Choroid plexus epithelial cell (primary cell): ENCODE results near the gene TP53RK.
A peak's percentile ranks its signal among the peaks of the same experiment; 100 is the strongest.

Experiments used
- DNase-seq: peaks from one replicate; pipeline ENCODE4 v3.0.0-alpha.2; 2010; ENCODE audit warnings: low read depth
- H3K4me3 ChIP-seq: 2 replicates; pipeline ENCODE4 v1.5.1; 2011; ENCODE audit warnings: low read depth, mild to moderate bottlenecking, control low read depth, low read length, moderate library complexity
- TF ChIP-seq, protein P1 (sequence below): conservative IDR thresholded peaks from 2 replicates; pipeline ENCODE4 v1.5.1; 2011; ENCODE audit warnings: low read depth, mild to moderate bottlenecking, control low read depth, inconsistent platforms, low read length, moderate library complexity

Gene TP53RK

DNA sequence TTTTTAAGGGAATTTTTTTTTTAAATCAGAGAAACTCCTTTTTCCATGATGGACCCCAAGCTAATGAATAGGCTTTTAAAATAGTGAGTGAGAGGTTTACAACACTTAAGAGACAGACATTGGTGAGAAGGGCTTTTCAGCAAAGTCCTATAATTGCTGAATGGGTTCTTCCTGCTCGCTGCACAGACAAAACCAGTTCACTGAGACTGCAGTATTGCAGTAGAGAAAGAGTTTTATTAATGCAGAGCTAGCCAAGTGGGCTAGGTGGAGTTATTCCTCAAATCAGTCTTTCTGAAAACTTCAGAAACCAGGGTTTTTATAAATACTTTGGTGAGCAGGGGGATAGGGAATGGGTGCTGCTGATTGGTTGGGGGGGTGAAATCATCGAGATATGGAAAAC is 17.0 kb upstream of the TP53RK start:
- DNase-seq = no peak
- TF ChIP-seq, protein P1, sequence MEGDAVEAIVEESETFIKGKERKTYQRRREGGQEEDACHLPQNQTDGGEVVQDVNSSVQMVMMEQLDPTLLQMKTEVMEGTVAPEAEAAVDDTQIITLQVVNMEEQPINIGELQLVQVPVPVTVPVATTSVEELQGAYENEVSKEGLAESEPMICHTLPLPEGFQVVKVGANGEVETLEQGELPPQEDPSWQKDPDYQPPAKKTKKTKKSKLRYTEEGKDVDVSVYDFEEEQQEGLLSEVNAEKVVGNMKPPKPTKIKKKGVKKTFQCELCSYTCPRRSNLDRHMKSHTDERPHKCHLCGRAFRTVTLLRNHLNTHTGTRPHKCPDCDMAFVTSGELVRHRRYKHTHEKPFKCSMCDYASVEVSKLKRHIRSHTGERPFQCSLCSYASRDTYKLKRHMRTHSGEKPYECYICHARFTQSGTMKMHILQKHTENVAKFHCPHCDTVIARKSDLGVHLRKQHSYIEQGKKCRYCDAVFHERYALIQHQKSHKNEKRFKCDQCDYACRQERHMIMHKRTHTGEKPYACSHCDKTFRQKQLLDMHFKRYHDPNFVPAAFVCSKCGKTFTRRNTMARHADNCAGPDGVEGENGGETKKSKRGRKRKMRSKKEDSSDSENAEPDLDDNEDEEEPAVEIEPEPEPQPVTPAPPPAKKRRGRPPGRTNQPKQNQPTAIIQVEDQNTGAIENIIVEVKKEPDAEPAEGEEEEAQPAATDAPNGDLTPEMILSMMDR = no peak
- no peak overlapping the region for H3K4me3 ChIP-seq

DNA sequence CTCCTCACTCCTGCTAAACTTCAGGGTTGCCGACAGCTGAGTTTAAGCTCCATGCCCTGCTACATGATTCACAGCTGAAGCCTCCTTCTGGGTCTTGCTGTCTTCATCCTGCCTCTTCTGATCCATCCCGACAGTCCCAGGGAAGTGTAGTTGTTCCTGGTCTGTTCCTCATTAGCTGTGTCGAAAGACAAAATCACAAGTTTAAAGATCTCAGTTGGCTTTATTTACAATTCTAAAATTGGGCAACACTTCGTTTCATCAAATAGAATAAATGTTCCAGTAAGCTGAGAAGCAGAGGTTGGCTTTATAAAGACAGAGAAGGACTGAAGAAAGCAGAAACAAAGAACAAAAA is 16.1 kb upstream of the TP53RK start:
- TF ChIP-seq, protein P1 = no peak
- H3K4me3 ChIP-seq = no peak overlapping the region
- peak; percentile 30 for DNase-seq

- no peak overlapping the region for H3K4me3 ChIP-seq
- TF ChIP-seq, protein P1 = no peak
- DNase-seq = no peak
Measured at GRCh38 chr20:46704714-46705377, 15.6 kb upstream of the TP53RK start.

DNA sequence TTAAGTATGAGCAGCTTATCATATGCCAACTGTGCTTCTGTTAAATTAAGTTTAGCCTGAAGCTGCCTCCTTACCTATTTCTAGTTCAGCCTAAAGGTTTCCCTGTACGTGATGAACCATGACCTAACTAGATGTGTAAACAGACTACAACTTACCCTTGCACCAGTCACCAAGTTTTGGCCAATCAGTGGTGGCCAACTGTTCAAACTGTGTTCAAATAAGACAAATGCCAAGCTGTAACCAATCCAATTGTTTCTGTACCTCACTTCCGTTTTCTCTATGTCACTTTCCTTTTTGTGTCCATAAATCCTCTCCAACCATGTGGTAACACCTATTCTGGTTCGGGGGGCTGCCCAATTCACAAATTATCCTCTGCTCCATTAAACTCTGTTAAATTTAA is 14.2 kb upstream of the TP53RK start:
- DNase-seq = no peak
- TF ChIP-seq, protein P1 = no peak
- H3K4me3 ChIP-seq = no peak overlapping the region

- no peak for DNase-seq
- TF ChIP-seq, protein P1 = no peak
- H3K4me3 ChIP-seq = no peak overlapping the region
Measured at GRCh38 chr20:46702447-46703203, 13.4 kb upstream of the TP53RK start.

DNA sequence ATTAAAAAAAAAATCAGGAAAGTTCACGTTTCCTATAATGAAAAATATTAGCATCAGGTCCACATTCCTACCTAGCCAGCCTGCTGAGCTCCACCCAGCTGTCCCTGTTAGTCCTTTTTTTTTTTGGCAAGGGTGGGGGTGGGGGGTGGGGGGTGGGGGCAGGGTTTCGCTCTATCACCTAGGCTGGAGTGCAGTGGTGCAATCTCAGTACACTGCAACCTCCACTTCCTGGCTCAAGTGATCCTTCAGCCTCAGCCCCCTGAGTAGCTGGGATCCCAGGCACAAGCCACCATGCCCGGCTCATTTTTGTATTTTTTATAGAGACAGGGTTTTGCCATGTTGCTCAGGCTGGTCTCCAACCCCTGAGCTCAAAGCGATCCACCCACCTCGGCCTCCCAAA is 12.7 kb upstream of the TP53RK start:
- no peak for DNase-seq
- no peak overlapping the region for H3K4me3 ChIP-seq
- TF ChIP-seq, protein P1 = no peak

GRCh38 chr20:46701556-46701955 is 12.3 kb upstream of the TP53RK start:
- TF ChIP-seq, protein P1 = no peak
- H3K4me3 ChIP-seq = no peak overlapping the region
- DNase-seq = no peak
